Measurements from ENCODE around the gene BMP6. TPM values are rescaled to one million over a fixed set of nuclear protein-coding genes. Genes with fewer than 3 reads are reported as not detected.

The BMP6 gene
- total and polyA plus RNA-seq, 2 of the 4 experiments (the other 2 are of a cell fraction), result 0.18 to 0.19 TPM

DNA sequence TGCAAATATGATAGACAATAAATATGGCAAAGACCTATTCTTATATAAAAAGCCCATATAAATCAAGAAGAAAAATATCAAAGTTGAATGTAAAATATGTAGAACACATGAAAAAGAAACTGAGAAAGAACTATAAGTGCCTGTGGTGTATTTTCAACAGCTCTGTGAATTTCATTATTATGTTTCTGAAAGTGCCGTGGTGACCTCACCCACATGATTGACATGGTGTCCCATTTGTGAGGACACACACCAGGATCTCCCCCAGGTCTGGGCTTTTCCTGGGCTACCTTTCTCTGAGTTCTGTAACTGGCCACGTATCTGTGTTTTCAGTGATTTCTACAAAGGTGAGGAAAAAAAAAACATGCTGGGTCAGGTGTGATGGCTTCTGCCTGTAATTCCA is 86.7 kb downstream of the BMP6 start:
- no peaks in the 10 kb centered on the region for H3K36me3 ChIP-seq (ENCODE audit: control insufficient read depth, insufficient read depth, low read length)
- CTCF ChIA-PET, result no interaction called here
- H3K9ac ChIP-seq (ENCODE audit: low read depth, low read length), result no peak overlapping the region
- no peak overlapping the region for H2AFZ ChIP-seq (replicated peaks; ENCODE audit: low read length, poor library complexity)
- H3K4me1 ChIP-seq (ENCODE audit: control insufficient read depth, insufficient read depth, low read length), result no peaks in the 10 kb centered on the region
- ATAC-seq (ENCODE audit: low read depth) (no peak), DNase-seq (no peak)
- H3K4ac ChIP-seq (ENCODE audit: low read depth, low read length), result no peak overlapping the region
- H2BK20ac ChIP-seq (ENCODE audit: low read depth, low read length), result no peak overlapping the region
- no TSS peak for BruUV-seq (replicated peaks)
- H2BK15ac ChIP-seq (ENCODE audit: low read depth, low read length), result no peak overlapping the region
- H2AK9ac ChIP-seq (replicated peaks; ENCODE audit: low read depth, low read length, poor library complexity), result no peak overlapping the region
- H3K56ac ChIP-seq (ENCODE audit: extremely low read depth, insufficient read depth, low read length), result no peak overlapping the region
- no peaks in the 10 kb centered on the region for H3K79me1 ChIP-seq (ENCODE audit: low read depth in 1 of 2, low read length in 2 of 2)
- POLR2A ChIA-PET (ENCODE audit: unreplicated experiment), result no interaction called here
- no peak overlapping the region for H4K91ac ChIP-seq (ENCODE audit: insufficient read depth, low read depth, low read length)
- no peak overlapping the region for H3K27ac ChIP-seq (ENCODE audit: insufficient read depth, low read length)
- H3K4me2 ChIP-seq (ENCODE audit: low read depth, low read length), result no peak overlapping the region
- in situ Hi-C loops (cut with MboI; ENCODE audit: low sequenced_read_pairs), result no loop called here
- H3K23ac ChIP-seq (ENCODE audit: low read depth, low read length), result no peak overlapping the region
- no peaks in the 10 kb centered on the region for H4K20me1 ChIP-seq (ENCODE audit: insufficient read depth, low read length)
- H3K14ac ChIP-seq (replicated peaks; ENCODE audit: low read depth, low read length), result no peak overlapping the region
- no peak overlapping the region for H2AK5ac ChIP-seq (ENCODE audit: low read depth, low read length)
- H3K4me3 ChIP-seq (ENCODE audit: insufficient read depth, low read depth, low read length), result no peak overlapping the region
- H2BK5ac ChIP-seq (ENCODE audit: low read depth, low read length, poor library complexity, severe bottlenecking), result no peak overlapping the region
- H3K18ac ChIP-seq (ENCODE audit: low read depth, low read length), result no peak overlapping the region
- TF ChIP-seq MAZ (IDR thresholded peaks at IDR 0.05; ENCODE audit: borderline replicate concordance, low read depth, low read length) (no peak), POLR2A (IDR thresholded peaks at IDR 0.05; ENCODE audit: low read depth, low read length) (no peak), MXI1 (IDR thresholded peaks at IDR 0.05; ENCODE audit: borderline replicate concordance, low read depth, low read length) (no peak), CEBPB (IDR thresholded peaks at IDR 0.05; ENCODE audit: low read depth, low read length) (no peak), FOS (IDR thresholded peaks at IDR 0.05; ENCODE audit: low read depth, low read length) (no peak), RAD21 (IDR thresholded peaks at IDR 0.05; ENCODE audit: low read length) (no peak), RCOR1 (IDR thresholded peaks at IDR 0.05; ENCODE audit: insufficient replicate concordance, low read length) (no peak), RFX5 (IDR thresholded peaks at IDR 0.05; ENCODE audit: low read depth, low read length) (no peak), BHLHE40 (IDR thresholded peaks at IDR 0.05; ENCODE audit: low read depth, low read length) (no peak), CHD1 (IDR thresholded peaks at IDR 0.05; ENCODE audit: low read depth, low read length) (no peak), SMC3 (IDR thresholded peaks at IDR 0.05; ENCODE audit: low read depth, low read length) (no peak), NFE2L2 (IDR thresholded peaks at IDR 0.05; ENCODE audit: low read depth, low read length) (no peak)
- TF ChIP-seq, protein P1, sequence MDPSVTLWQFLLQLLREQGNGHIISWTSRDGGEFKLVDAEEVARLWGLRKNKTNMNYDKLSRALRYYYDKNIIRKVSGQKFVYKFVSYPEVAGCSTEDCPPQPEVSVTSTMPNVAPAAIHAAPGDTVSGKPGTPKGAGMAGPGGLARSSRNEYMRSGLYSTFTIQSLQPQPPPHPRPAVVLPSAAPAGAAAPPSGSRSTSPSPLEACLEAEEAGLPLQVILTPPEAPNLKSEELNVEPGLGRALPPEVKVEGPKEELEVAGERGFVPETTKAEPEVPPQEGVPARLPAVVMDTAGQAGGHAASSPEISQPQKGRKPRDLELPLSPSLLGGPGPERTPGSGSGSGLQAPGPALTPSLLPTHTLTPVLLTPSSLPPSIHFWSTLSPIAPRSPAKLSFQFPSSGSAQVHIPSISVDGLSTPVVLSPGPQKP (IDR thresholded peaks at IDR 0.05; ENCODE audit: borderline replicate concordance, low read depth, low read length), result no peak
- TF ChIP-seq, protein P2, sequence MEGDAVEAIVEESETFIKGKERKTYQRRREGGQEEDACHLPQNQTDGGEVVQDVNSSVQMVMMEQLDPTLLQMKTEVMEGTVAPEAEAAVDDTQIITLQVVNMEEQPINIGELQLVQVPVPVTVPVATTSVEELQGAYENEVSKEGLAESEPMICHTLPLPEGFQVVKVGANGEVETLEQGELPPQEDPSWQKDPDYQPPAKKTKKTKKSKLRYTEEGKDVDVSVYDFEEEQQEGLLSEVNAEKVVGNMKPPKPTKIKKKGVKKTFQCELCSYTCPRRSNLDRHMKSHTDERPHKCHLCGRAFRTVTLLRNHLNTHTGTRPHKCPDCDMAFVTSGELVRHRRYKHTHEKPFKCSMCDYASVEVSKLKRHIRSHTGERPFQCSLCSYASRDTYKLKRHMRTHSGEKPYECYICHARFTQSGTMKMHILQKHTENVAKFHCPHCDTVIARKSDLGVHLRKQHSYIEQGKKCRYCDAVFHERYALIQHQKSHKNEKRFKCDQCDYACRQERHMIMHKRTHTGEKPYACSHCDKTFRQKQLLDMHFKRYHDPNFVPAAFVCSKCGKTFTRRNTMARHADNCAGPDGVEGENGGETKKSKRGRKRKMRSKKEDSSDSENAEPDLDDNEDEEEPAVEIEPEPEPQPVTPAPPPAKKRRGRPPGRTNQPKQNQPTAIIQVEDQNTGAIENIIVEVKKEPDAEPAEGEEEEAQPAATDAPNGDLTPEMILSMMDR (conservative IDR thresholded peaks at IDR 0.05; ENCODE audit: low read depth, low read length), result no peak
- dilution Hi-C loops (cut with HindIII; ENCODE audit: low sequenced_read_pairs, unreplicated experiment), result no loop called here
- peaks cover 1% of the 10 kb centered on the region for H3K27me3 ChIP-seq (ENCODE audit: control insufficient read depth, insufficient read depth, low read length)
- WGBS, 2 experiments (ENCODE audit: extremely low coverage in 2 of 2, insufficient read length in 1 of 2), result no CpG with 5 or more reads among the region's 2 CpGs
- intact Hi-C loops (cut with micrococcal nuclease), result no loop called here
- H4K5ac ChIP-seq (ENCODE audit: low read depth, low read length), result no peak overlapping the region
- H2BK120ac ChIP-seq (ENCODE audit: low read depth, low read length), result no peak overlapping the region
- no peaks in the 10 kb centered on the region for H3K9me1 ChIP-seq (ENCODE audit: insufficient read depth, low read length)
- H3K9me3 ChIP-seq (ENCODE audit: control insufficient read depth, insufficient read depth, low read length), result no peaks in the 10 kb centered on the region
- no peak overlapping the region for H4K8ac ChIP-seq (ENCODE audit: low read depth in 2 of 2, low read length in 2 of 2)
